Esophagus muscularis mucosa (tissue), 4 donors: ENCODE measurements around the gene PCNT. TPM values are rescaled to one million over a fixed set of nuclear protein-coding genes. Genes with fewer than 3 reads are reported as not detected.
"Not testable (repeated sequence)": the region's sequence is repeated elsewhere in the genome, so short reads cannot be mapped to it uniquely, and the experiment has no call there.

ENCODE experiments used
- DNase-seq: peaks from one replicate; pipeline ENCODE4 v3.0.0-alpha.2; 2017; ENCODE audit errors: extremely low spot score
- H3K27ac ChIP-seq, 4 donors: fragments of 200-600 bp; sonication (generic); replicated peaks in 1 of 4; 1 replicate in 3 of 4; 2 replicates in 1 of 4; pipeline ENCODE4 v1.5.1; 2016 to 2019; ENCODE audit warnings: mild to moderate bottlenecking in 1 of 4
- H3K27me3 ChIP-seq, 4 donors: fragments of 200-600 bp; sonication (generic); one replicate each; pipeline versions ENCODE4 v1.5.1 to v1.6.0; 2016 to 2019
- H3K36me3 ChIP-seq, 4 donors: fragments of 200-600 bp; sonication (generic); one replicate each; pipeline ENCODE4 v1.5.1; 2016 to 2019
- H3K4me1 ChIP-seq, 4 donors: fragments of 200-600 bp; sonication (generic); one replicate each; pipeline ENCODE4 v1.5.1; 2016 to 2019
- H3K4me3 ChIP-seq, 4 donors: fragments of 200-600 bp; sonication (generic); 1 replicate in 2 of 4; 2 replicates in 2 of 4; pipeline ENCODE4 v1.5.1; 2016 to 2019; ENCODE audit warnings: mild to moderate bottlenecking in 4 of 4, moderate library complexity in 1 of 4
- H3K9me3 ChIP-seq, 4 donors: fragments of 200-600 bp; sonication (generic); 1 replicate in 3 of 4; 2 replicates in 1 of 4; pipeline ENCODE4 v1.5.1; 2016 to 2019
- CTCF ChIP-seq, 3 experiments: fragments of 200-600 bp in 2 of 3; fragments of 450-650 bp in 1 of 3; sonication (generic) in 2 of 3; IDR thresholded peaks; one replicate each; pipeline ENCODE4 v1.5.1; 2017 to 2019; ENCODE audit warnings: antibody characterized with exemption in 3 of 3, mild to moderate bottlenecking in 2 of 3, moderate library complexity in 1 of 3
- EP300 ChIP-seq: sonication (generic); formaldehyde crosslinking; IDR thresholded peaks from one replicate; pipeline ENCODE4 v1.6.1; 2017; ENCODE audit warnings: antibody characterized with exemption
- POLR2A ChIP-seq: fragments of 450-650 bp; IDR thresholded peaks from one replicate; pipeline ENCODE4 v1.6.1; 2017; ENCODE audit warnings: antibody characterized with exemption, moderate library complexity, mild to moderate bottlenecking, low read depth
- POLR2AphosphoS5 ChIP-seq, 2 donors: sonication (generic); formaldehyde crosslinking; IDR thresholded peaks; one replicate each; pipeline ENCODE4 v1.6.1; 2017; ENCODE audit warnings: antibody characterized with exemption in 2 of 2
- WGBS: methylation state at CpG from one replicate; pipeline ENCODE4 v1.1.5; 2018; 5-methylcytosine and 5-hydroxymethylcytosine counted together
- intact Hi-C: fragments of 100-400 bp; cut with DNase I; formaldehyde crosslinking; loops from one replicate; pipeline ENCODE4 v1.15.1; 2023
- total RNA-seq, 4 donors: library from RNA; depleted of rRNA; stranded (reverse); fragments of >200 nt; gene quantifications; one replicate each; pipeline versions ENCODE4 v1.1.0 to v1.2.1, GENCODE V29; 2016

PCNT gene
- total RNA-seq, 4 donors from 2014 or later: 21.2 to 35.1 (median 24.7) TPM

- WGBS: 84% methylated on average over 22 of the region's 22 CpGs
- DNase-seq: no peak
- intact Hi-C loops: no loop called here
- Histone ChIP-seq H3K27ac (no peak overlapping the region), H3K4me3 (no peak overlapping the region), H3K27me3 (no peaks in the 10 kb centered on the region), H3K36me3 (peaks cover 60 to 99% (median 98%) of the 10 kb centered on the region in 4 donors), H3K9me3 (no peaks in the 10 kb centered on the region), H3K4me1 (no peaks in the 10 kb centered on the region)
- TF ChIP-seq CTCF (IDR thresholded peaks at IDR 0.05): no peak
- no peak for TF ChIP-seq POLR2A
- no peak for TF ChIP-seq EP300
- no peak for TF ChIP-seq POLR2AphosphoS5 (IDR thresholded peaks at IDR 0.05)
Observed at GRCh38 chr21:46431884-46432488, 108.0 kb downstream of the PCNT start.

GRCh38 chr21:46433116-46433515, 109.2 kb downstream of the PCNT start:
- intact Hi-C loops, DNase-seq, H3K4me3 ChIP-seq, H3K27ac ChIP-seq, H3K4me1 ChIP-seq, H3K9me3 ChIP-seq, H3K27me3 ChIP-seq: not testable (repeated sequence)
- H3K36me3 ChIP-seq: peaks cover 67 to 99% (median 98%) of the 10 kb centered on the region in 4 donors
- 91% methylated on average over 11 of the region's 11 CpGs for WGBS

- Histone ChIP-seq H3K27me3 (no peaks in the 10 kb centered on the region), H3K4me1 (no peaks in the 10 kb centered on the region), H3K9me3 (no peaks in the 10 kb centered on the region), H3K27ac (no peak overlapping the region), H3K36me3 (peaks cover 55 to 99% (median 97%) of the 10 kb centered on the region in 4 donors), H3K4me3 (no peak overlapping the region)
- intact Hi-C loops: no loop called here
- WGBS: 97% methylated on average over 7 of the region's 23 CpGs
- no peak for TF ChIP-seq EP300
- TF ChIP-seq CTCF (IDR thresholded peaks at IDR 0.05): no peak
- TF ChIP-seq POLR2A: no peak
- TF ChIP-seq POLR2AphosphoS5 (IDR thresholded peaks at IDR 0.05): no peak
- DNase-seq: no peak
Observed at GRCh38 chr21:46434322-46434958, 110.5 kb downstream of the PCNT start.

GRCh38 chr21:46435786-46436227, 111.9 kb downstream of the PCNT start:
- 98% methylated on average over 29 of the region's 29 CpGs for WGBS
- Histone ChIP-seq H3K4me1 (no peaks in the 10 kb centered on the region), H3K27ac (no peak overlapping the region), H3K27me3 (no peaks in the 10 kb centered on the region), H3K4me3 (no peak overlapping the region), H3K36me3 (peaks cover 44 to 99% (median 97%) of the 10 kb centered on the region in 4 donors), H3K9me3 (no peaks in the 10 kb centered on the region)
- TF ChIP-seq POLR2AphosphoS5 (IDR thresholded peaks at IDR 0.05): no peak
- no peak for TF ChIP-seq EP300
- no peak for TF ChIP-seq POLR2A
- TF ChIP-seq CTCF (IDR thresholded peaks at IDR 0.05): no peak
- intact Hi-C loops: no loop called here
- no peak for DNase-seq

GRCh38 chr21:46436621-46437020, 112.7 kb downstream of the PCNT start:
- Histone ChIP-seq H3K36me3 (peaks cover 44 to 99% (median 97%) of the 10 kb centered on the region in 4 donors), H3K27me3 (no peaks in the 10 kb centered on the region), H3K9me3 (no peaks in the 10 kb centered on the region), H3K4me1 (no peaks in the 10 kb centered on the region), H3K4me3 (no peak overlapping the region), H3K27ac (no peak overlapping the region)
- 87% methylated on average over 8 of the region's 15 CpGs for WGBS
- TF ChIP-seq CTCF (IDR thresholded peaks at IDR 0.05): no peak
- TF ChIP-seq EP300: no peak
- TF ChIP-seq POLR2AphosphoS5 (IDR thresholded peaks at IDR 0.05): no peak
- TF ChIP-seq POLR2A: no peak
- no peak for DNase-seq
- intact Hi-C loops: no loop called here
